ENCODE results near the gene MTSS2.

The MTSS2 gene

GRCh38 chr16:70701596-70701995, 15.7 kb upstream of the MTSS2 start:
- Histone ChIP-seq H3K4me3 (no peak overlapping the region), H3K4me1 (peaks cover 65% of the 10 kb centered on the region), H3K9ac (no peak overlapping the region), H3K4me2 (peak overlapping the region; percentile 85), H3K27me3 (no peaks in the 10 kb centered on the region), H3K9me3 (no peaks in the 10 kb centered on the region), H3K27ac (peak overlapping the region; percentile 87), H3K36me3 (peaks cover 11% of the 10 kb centered on the region), H4K20me1 (no peaks in the 10 kb centered on the region)
- TF ChIP-seq Cebpa-rat (IDR thresholded peaks at IDR 0.05): no peak

DNA sequence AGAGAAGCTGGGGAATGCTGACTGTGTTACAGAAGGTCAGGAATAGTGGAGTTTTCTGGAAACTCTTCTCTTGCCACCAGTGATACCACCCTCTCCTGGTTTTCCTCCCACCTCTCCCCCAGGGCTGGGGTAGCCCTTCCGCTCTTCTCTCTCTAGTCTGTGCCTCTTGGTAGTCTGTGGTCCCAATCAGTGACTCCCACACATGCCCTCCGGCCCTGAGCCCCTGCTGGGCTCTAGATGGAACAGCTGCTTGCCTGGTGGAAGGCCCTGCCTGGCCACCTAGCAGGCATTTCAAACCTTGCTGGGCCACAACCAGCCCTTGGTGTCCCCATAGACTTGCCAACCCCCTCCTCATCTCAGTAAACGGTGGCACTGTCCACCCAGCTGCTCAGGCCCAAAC, 15.2 kb upstream of the MTSS2 start:
- no peaks in the 10 kb centered on the region for H3K9me3 ChIP-seq
- H3K4me2 ChIP-seq: peak overlapping the region; percentile 85
- no peaks in the 10 kb centered on the region for H4K20me1 ChIP-seq
- H3K4me1 ChIP-seq: peaks cover 70% of the 10 kb centered on the region
- TF ChIP-seq Cebpa-rat (IDR thresholded peaks at IDR 0.05): no peak
- H3K27me3 ChIP-seq: no peaks in the 10 kb centered on the region
- peak overlapping the region; percentile 87 for H3K27ac ChIP-seq
- H3K4me3 ChIP-seq: no peak overlapping the region
- peaks cover 11% of the 10 kb centered on the region for H3K36me3 ChIP-seq
- H3K9ac ChIP-seq: peak overlapping the region; percentile 72; the same call in 1 of the 2 replicates

DNA sequence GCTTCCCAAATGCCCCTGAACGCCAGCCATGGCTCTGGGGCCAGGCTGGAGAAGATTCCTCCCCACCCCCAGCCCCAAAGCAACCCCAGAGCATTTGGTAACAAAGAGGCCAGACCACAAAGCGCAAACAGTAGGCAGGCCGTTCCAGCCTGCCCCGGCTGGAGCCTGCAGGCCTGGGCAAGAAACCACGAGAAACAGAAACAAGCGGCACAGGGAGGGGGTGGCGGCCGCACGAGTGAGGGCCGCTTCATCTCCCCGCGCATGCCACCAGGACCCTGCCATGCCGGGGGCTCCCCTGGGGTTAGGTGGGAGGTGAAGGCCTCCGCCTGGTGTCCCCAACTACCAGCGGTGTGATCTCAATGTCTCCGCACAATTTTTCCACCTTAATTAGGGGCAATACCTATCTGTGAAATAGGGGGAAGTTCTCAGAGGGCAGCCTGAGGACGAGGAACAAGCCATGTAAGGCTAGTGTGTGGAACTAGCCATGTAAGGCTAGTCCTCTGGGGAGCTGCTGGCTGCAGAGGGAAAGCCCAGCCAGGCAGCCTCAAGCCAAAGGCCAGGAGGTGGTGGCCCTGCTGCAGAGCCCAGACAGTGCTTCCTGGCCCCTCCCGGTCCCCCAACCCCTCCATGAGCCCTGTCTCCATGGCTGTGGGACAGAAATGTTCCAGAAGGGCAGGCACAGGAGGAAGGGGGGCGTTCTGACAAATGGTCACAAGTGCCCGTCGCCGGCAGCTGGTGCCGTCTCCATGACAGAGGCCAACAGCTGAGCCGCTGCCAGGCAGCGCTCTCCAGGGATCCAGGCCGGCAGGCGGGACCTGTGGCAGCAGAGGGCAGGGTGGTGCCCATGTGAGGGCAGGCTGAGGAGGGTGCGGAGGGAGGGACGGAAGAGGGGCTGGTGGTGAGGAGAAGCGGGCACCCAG, 14.5 kb upstream of the MTSS2 start:
- Histone ChIP-seq H3K27ac (peak overlapping the region; percentile 87), H3K4me2 (peak overlapping the region; percentile 85), H3K9ac (peak overlapping the region; percentile 72), H3K4me1 (peaks cover 77% of the 10 kb centered on the region), H3K9me3 (no peaks in the 10 kb centered on the region), H3K36me3 (peaks cover 11% of the 10 kb centered on the region), H4K20me1 (no peaks in the 10 kb centered on the region), H3K27me3 (no peaks in the 10 kb centered on the region), H3K4me3 (peak overlapping the region; percentile 31; the same call in 1 of the 2 replicates)
- no peak for TF ChIP-seq Cebpa-rat (IDR thresholded peaks at IDR 0.05)

- no peaks in the 10 kb centered on the region for H3K9me3 ChIP-seq
- H3K27ac ChIP-seq: peak overlapping the region; percentile 87
- peak overlapping the region; percentile 72 for H3K9ac ChIP-seq
- no peak overlapping the region for H3K4me3 ChIP-seq
- H4K20me1 ChIP-seq: no peaks in the 10 kb centered on the region
- peaks cover 11% of the 10 kb centered on the region for H3K36me3 ChIP-seq
- no peaks in the 10 kb centered on the region for H3K27me3 ChIP-seq
- peak overlapping the region; percentile 85 for H3K4me2 ChIP-seq
- no peak for TF ChIP-seq Cebpa-rat (IDR thresholded peaks at IDR 0.05)
- peaks cover 84% of the 10 kb centered on the region for H3K4me1 ChIP-seq
These were observed 13.8 kb upstream of the MTSS2 start for GRCh38 chr16:70699696-70700095.

DNA sequence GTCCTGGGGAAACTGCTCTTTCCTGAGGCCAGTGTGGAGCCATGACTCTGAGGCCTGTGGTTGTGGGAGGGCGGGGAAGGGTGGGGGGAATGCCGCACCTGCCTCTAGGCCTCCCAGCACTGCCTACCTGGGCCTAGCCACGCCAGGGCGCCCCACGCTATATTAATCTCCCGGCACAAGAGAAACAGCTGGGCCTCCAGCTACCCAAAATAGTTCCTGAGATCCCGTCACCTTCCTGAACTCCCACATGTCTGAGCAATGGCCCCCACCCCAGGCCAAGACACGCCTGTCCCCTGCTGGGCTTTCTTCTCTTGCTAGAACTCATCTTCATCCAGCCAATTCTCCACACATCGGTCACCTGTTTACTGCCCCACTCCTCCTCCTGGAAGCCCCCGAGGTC, 13.0 kb upstream of the MTSS2 start:
- H3K9me3 ChIP-seq: no peaks in the 10 kb centered on the region
- H3K27me3 ChIP-seq: no peaks in the 10 kb centered on the region
- H4K20me1 ChIP-seq: no peaks in the 10 kb centered on the region
- peaks cover 92% of the 10 kb centered on the region for H3K4me1 ChIP-seq
- peaks cover 15% of the 10 kb centered on the region for H3K36me3 ChIP-seq
- TF ChIP-seq Cebpa-rat (IDR thresholded peaks at IDR 0.05): no peak
- peak overlapping the region; percentile 85 for H3K4me2 ChIP-seq
- peak overlapping the region; percentile 72; the same call in 1 of the 2 replicates for H3K9ac ChIP-seq
- no peak overlapping the region for H3K4me3 ChIP-seq
- H3K27ac ChIP-seq: peak overlapping the region; percentile 87

DNA sequence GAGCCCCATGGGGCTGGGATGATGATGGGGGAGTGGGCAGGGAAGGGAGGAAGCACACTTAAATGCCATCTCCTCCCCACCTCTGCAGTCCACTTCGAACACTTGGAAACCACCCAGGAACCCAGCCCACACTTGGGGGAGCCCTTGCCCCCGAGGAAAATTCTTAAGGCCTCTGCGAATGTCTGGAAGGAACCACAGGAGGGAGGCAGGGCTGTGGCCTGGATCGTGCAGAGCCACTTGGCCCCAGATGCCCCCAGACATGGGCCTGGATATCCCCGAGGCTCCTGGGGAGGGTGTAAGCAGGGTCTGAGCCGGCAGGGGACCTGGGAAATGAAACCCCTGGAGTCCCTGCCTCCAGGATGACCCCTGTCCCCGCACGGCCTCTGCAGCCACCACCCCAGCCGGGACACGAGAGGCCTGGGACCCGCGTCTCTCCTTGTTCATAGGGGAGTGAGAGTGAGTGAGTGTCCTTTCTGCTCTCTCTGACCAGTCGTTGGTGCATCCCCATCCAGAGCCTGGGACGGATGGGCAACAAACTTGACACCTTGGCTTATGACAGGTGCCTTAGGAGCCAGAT, 11.8 kb upstream of the MTSS2 start:
- H3K9ac ChIP-seq: peak overlapping the region; percentile 73

DNA sequence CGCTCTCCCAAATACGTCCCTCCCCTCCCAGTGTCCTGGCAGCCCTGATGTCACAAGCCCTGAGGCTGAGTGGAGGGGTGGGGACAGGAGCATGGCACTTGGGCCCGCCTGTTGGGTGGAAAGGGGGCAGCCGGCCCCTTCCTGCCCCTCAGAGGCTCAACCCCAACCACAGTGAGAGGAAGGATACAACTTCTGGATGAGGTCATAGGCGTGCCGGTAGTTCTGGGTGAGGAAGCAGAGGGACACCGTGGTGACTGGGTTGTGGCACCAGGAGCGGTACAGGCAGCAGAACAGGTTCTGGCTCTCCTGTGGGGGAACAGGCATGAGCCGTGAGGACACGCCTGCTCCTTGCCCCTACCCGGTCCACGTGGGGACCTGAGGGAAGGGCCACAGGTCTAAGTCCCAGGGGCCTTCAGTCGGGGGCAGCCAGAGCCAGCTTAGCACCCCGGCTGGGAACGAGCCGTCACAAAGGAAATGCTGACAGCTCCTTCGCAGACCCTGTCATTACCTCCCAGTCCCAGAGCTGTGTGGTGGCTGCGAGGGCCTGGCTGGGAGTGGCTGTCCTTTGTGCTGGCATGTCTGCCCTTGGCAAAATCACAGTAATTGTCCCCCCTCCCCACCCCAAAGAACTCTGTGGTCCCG, 11.2 kb upstream of the MTSS2 start:
- Histone ChIP-seq H3K4me1 (peaks cover 100% of the 10 kb centered on the region), H3K27me3 (no peaks in the 10 kb centered on the region), H3K36me3 (peaks cover 15% of the 10 kb centered on the region), H4K20me1 (no peaks in the 10 kb centered on the region), H3K4me3 (peak overlapping the region; percentile 50), H3K4me2 (peak overlapping the region; percentile 85), H3K27ac (peak overlapping the region; percentile 87), H3K9ac (peak overlapping the region; percentile 73), H3K9me3 (no peaks in the 10 kb centered on the region)
- TF ChIP-seq Cebpa-rat (IDR thresholded peaks at IDR 0.05): no peak

More for the DNA sequence above, 11.8 kb upstream of the MTSS2 start:
- Histone ChIP-seq H3K27ac (peak overlapping the region; percentile 87), H4K20me1 (no peaks in the 10 kb centered on the region), H3K27me3 (no peaks in the 10 kb centered on the region), H3K9me3 (no peaks in the 10 kb centered on the region), H3K36me3 (peaks cover 15% of the 10 kb centered on the region), H3K4me3 (peak overlapping the region; percentile 50; the same call in 1 of the 2 replicates), H3K4me2 (peak overlapping the region; percentile 85), H3K4me1 (peaks cover 100% of the 10 kb centered on the region)
- no peak for TF ChIP-seq Cebpa-rat (IDR thresholded peaks at IDR 0.05)

DNA sequence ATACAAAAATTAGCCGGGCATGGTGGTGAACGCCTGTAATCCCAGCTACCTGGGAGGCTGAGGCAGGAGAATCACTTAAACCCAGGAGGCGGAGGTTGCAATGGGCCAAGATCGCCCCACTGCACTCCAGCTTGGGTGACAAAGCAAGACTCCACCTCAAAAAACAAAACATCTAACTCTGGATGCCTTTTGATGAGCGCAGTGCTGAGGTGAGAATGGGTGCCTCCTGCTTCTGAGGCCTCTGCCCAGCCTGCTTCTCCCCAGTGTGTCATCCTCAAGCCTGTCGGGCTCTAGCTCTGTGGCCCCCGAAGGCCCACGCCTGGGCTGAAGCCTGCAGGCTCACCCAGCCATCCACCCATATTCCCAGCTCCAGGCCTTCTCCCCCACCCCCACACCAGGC, 10.5 kb upstream of the MTSS2 start:
- peaks cover 15% of the 10 kb centered on the region for H3K36me3 ChIP-seq
- H3K27ac ChIP-seq: peak overlapping the region; percentile 87
- 0 out of 2 replicates have a peak overlapping the region, but pooled peaks have one; percentile 50 for H3K4me3 ChIP-seq
- H3K27me3 ChIP-seq: no peaks in the 10 kb centered on the region
- peak overlapping the region; percentile 85 for H3K4me2 ChIP-seq
- H3K4me1 ChIP-seq: peaks cover 100% of the 10 kb centered on the region
- H4K20me1 ChIP-seq: no peaks in the 10 kb centered on the region
- no peak for TF ChIP-seq Cebpa-rat (IDR thresholded peaks at IDR 0.05)
- H3K9me3 ChIP-seq: no peaks in the 10 kb centered on the region
- peak overlapping the region; percentile 73 for H3K9ac ChIP-seq

- no peak for TF ChIP-seq Cebpa-rat (IDR thresholded peaks at IDR 0.05)
- H3K4me1 ChIP-seq: peaks cover 100% of the 10 kb centered on the region
- H3K4me3 ChIP-seq: peak overlapping the region; percentile 20
These were observed 9.6 kb upstream of the MTSS2 start for GRCh38 chr16:70695331-70696070.

More at GRCh38 chr16:70695331-70696070, 9.6 kb upstream of the MTSS2 start:
- H3K9ac ChIP-seq: peak overlapping the region; percentile 73
- peak overlapping the region; percentile 85 for H3K4me2 ChIP-seq
- H3K36me3 ChIP-seq: peaks cover 15% of the 10 kb centered on the region
- H3K27me3 ChIP-seq: no peaks in the 10 kb centered on the region
- H3K27ac ChIP-seq: peak overlapping the region; percentile 87
- no peaks in the 10 kb centered on the region for H4K20me1 ChIP-seq
- H3K9me3 ChIP-seq: no peaks in the 10 kb centered on the region
